Mesendoderm (in vitro differentiated cells): ENCODE results near the gene FAM120A.

ENCODE experiments used
- DNase-seq: peaks from one replicate; pipeline ENCODE4 v3.0.0; 2013
- H2AK5ac ChIP-seq: 2 replicates; pipeline ENCODE4 v1.6.1; 2013; ENCODE audit warnings: low read length, inconsistent platforms
- H2BK120ac ChIP-seq: 2 replicates; pipeline ENCODE4 v1.6.1; 2013; ENCODE audit warnings: low read depth, mild to moderate bottlenecking, low read length, moderate library complexity, mixed read lengths
- H2BK15ac ChIP-seq: replicated peaks from 2 replicates; pipeline ENCODE4 v1.6.1; 2013; ENCODE audit warnings: low read depth, mild to moderate bottlenecking, moderate library complexity
- H2BK5ac ChIP-seq: 2 replicates; pipeline ENCODE4 v1.6.1; 2013; ENCODE audit warnings: low read length, inconsistent platforms
- H3K18ac ChIP-seq: 2 replicates; pipeline ENCODE4 v1.6.1; 2013; ENCODE audit warnings: mild to moderate bottlenecking, low read length, mixed read lengths
- H3K23ac ChIP-seq: one replicate; pipeline ENCODE4 v1.6.1; 2013; ENCODE audit warnings: low read length
- H3K27ac ChIP-seq: 2 replicates; pipeline ENCODE4 v1.5.1; 2013; ENCODE audit warnings: low read depth, mild to moderate bottlenecking, inconsistent platforms, low read length, moderate library complexity
- H3K27me3 ChIP-seq: 2 replicates; pipeline ENCODE4 v1.6.1; 2013; ENCODE audit warnings: low read length, control low read depth, mild to moderate bottlenecking, inconsistent platforms; ENCODE audit not compliant: insufficient read depth, poor library complexity
- H3K36me3 ChIP-seq: 2 replicates; pipeline ENCODE4 v1.6.1; 2013; ENCODE audit warnings: low read length, inconsistent platforms; ENCODE audit not compliant: control insufficient read depth, insufficient read depth
- H3K4ac ChIP-seq: one replicate; pipeline ENCODE4 v1.6.1; 2013; ENCODE audit warnings: low read depth, mild to moderate bottlenecking, low read length, moderate library complexity
- H3K4me1 ChIP-seq: 2 replicates; pipeline ENCODE4 v1.6.1; 2013; ENCODE audit warnings: low read depth, low read length, inconsistent platforms; ENCODE audit not compliant: control insufficient read depth
- H3K4me2 ChIP-seq: 2 replicates; pipeline ENCODE4 v1.6.1; 2013; ENCODE audit warnings: low read length
- H3K4me3 ChIP-seq: 2 replicates; pipeline ENCODE4 v1.5.1; 2013; ENCODE audit warnings: mild to moderate bottlenecking, low read length
- H3K56ac ChIP-seq: one replicate; pipeline ENCODE4 v1.6.1; 2013; ENCODE audit warnings: low read length
- H3K79me1 ChIP-seq: 2 replicates; pipeline ENCODE4 v1.6.1; 2013; ENCODE audit warnings: low read length, inconsistent platforms
- H3K79me2 ChIP-seq: 2 replicates; pipeline ENCODE4 v1.6.1; 2013; ENCODE audit warnings: mild to moderate bottlenecking, low read length; ENCODE audit not compliant: control insufficient read depth, insufficient read depth
- H3K9ac ChIP-seq: 2 replicates; pipeline ENCODE4 v1.6.1; 2013; ENCODE audit warnings: low read length, inconsistent platforms
- H4K5ac ChIP-seq: one replicate; pipeline ENCODE4 v1.6.1; 2013; ENCODE audit warnings: low read length
- H4K8ac ChIP-seq: one replicate; pipeline ENCODE4 v1.6.1; 2013; ENCODE audit warnings: low read depth, mild to moderate bottlenecking, control low read depth, low read length, moderate library complexity
- WGBS: extraction: QIAGEN DNeasy Blood & Tissue Kit; methylation state at CpG from one replicate; pipeline ENCODE4 v1.1.7; 2013; ENCODE audit warnings: low lambda C conversion rate, missing lambda C conversion rate; ENCODE audit not compliant: insufficient coverage; ENCODE audit errors: extremely low coverage; 5-methylcytosine and 5-hydroxymethylcytosine counted together

The FAM120A gene

GRCh38 chr9:93577078-93577974 lies 125.8 kb downstream of the FAM120A start:
- Histone ChIP-seq H4K8ac (peak overlapping the region; percentile 28), H2BK15ac (no peak overlapping the region), H3K18ac (peak overlapping the region; percentile 98), H3K4me2 (peak overlapping the region; percentile 72), H3K4me1 (peaks cover 5% of the 10 kb centered on the region), H3K79me1 (peaks cover 17% of the 10 kb centered on the region), H3K36me3 (no peaks in the 10 kb centered on the region), H3K4me3 (peak overlapping the region; percentile 15), H3K9ac (peak overlapping the region; percentile 73), H3K79me2 (peaks cover 2% of the 10 kb centered on the region), H3K56ac (peak overlapping the region; percentile 82), H4K5ac (no peak overlapping the region), H3K27ac (no peak overlapping the region), H3K23ac (no peak overlapping the region), H2AK5ac (no peak overlapping the region), H2BK5ac (no peak overlapping the region), H3K27me3 (no peaks in the 10 kb centered on the region), H2BK120ac (no peak overlapping the region), H3K4ac (peak overlapping the region; percentile 64)
- peak; percentile 33 for DNase-seq
- WGBS, result no CpG with 5 or more reads among the region's 74 CpGs

- no CpG with 5 or more reads among the region's 13 CpGs for WGBS
- Histone ChIP-seq H3K56ac (no peak overlapping the region), H2AK5ac (no peak overlapping the region), H3K18ac (no peak overlapping the region), H3K79me1 (peaks cover 17% of the 10 kb centered on the region), H3K27me3 (no peaks in the 10 kb centered on the region), H3K27ac (no peak overlapping the region), H3K4me3 (no peak overlapping the region), H3K36me3 (no peaks in the 10 kb centered on the region), H3K4me2 (peak overlapping the region; percentile 72), H3K4me1 (peaks cover 5% of the 10 kb centered on the region), H3K23ac (no peak overlapping the region), H2BK120ac (no peak overlapping the region), H3K9ac (peak overlapping the region; percentile 73), H3K4ac (no peak overlapping the region), H4K5ac (no peak overlapping the region), H3K79me2 (peaks cover 2% of the 10 kb centered on the region), H2BK5ac (no peak overlapping the region), H4K8ac (no peak overlapping the region), H2BK15ac (no peak overlapping the region)
- no peak for DNase-seq
These were observed 126.6 kb downstream of the FAM120A start for GRCh38 chr9:93577975-93578682.

GRCh38 chr9:93578844-93579243 lies 127.4 kb downstream of the FAM120A start:
- no peak overlapping the region for H2BK5ac ChIP-seq

GRCh38 chr9:93579711-93580516 lies 128.4 kb downstream of the FAM120A start:
- DNase-seq, result no peak
- peaks cover 5% of the 10 kb centered on the region for H3K4me1 ChIP-seq
- H2BK120ac ChIP-seq, result no peak overlapping the region
- no peaks in the 10 kb centered on the region for H3K27me3 ChIP-seq
- no peak overlapping the region for H3K18ac ChIP-seq
- H3K79me1 ChIP-seq, result peaks cover 17% of the 10 kb centered on the region
- no peaks in the 10 kb centered on the region for H3K36me3 ChIP-seq
- peak overlapping the region; percentile 25 for H3K56ac ChIP-seq
- no peak overlapping the region for H3K4me2 ChIP-seq
- H2AK5ac ChIP-seq, result no peak overlapping the region
- no peak overlapping the region for H2BK15ac ChIP-seq
- no peak overlapping the region for H3K9ac ChIP-seq
- peaks cover 2% of the 10 kb centered on the region for H3K79me2 ChIP-seq
- H2BK5ac ChIP-seq, result no peak overlapping the region
- H3K4me3 ChIP-seq, result no peak overlapping the region
- H3K27ac ChIP-seq, result no peak overlapping the region
- WGBS, result no CpG with 5 or more reads among the region's 20 CpGs
- H4K8ac ChIP-seq, result no peak overlapping the region
- no peak overlapping the region for H4K5ac ChIP-seq
- H3K23ac ChIP-seq, result no peak overlapping the region
- H3K4ac ChIP-seq, result no peak overlapping the region

More at GRCh38 chr9:93578844-93579243, 127.4 kb downstream of the FAM120A start:
- Histone ChIP-seq H4K8ac (no peak overlapping the region), H3K4me1 (peaks cover 5% of the 10 kb centered on the region), H3K4me3 (no peak overlapping the region), H2BK15ac (no peak overlapping the region), H3K4ac (no peak overlapping the region), H3K36me3 (no peaks in the 10 kb centered on the region), H3K27me3 (no peaks in the 10 kb centered on the region), H3K79me2 (peaks cover 2% of the 10 kb centered on the region), H4K5ac (no peak overlapping the region), H3K4me2 (no peak overlapping the region), H2AK5ac (no peak overlapping the region), H3K18ac (no peak overlapping the region), H3K9ac (no peak overlapping the region), H3K23ac (no peak overlapping the region), H3K56ac (no peak overlapping the region), H3K79me1 (peaks cover 17% of the 10 kb centered on the region), H2BK120ac (no peak overlapping the region), H3K27ac (no peak overlapping the region)
- DNase-seq, result no peak
- no CpG with 5 or more reads among the region's 5 CpGs for WGBS

GRCh38 chr9:93580654-93581380 lies 129.3 kb downstream of the FAM120A start:
- Histone ChIP-seq H3K9ac (no peak overlapping the region), H3K36me3 (no peaks in the 10 kb centered on the region), H3K27me3 (no peaks in the 10 kb centered on the region), H3K27ac (no peak overlapping the region), H3K18ac (no peak overlapping the region), H2BK120ac (no peak overlapping the region), H3K4ac (no peak overlapping the region), H3K56ac (peak overlapping the region; percentile 10), H3K4me2 (no peak overlapping the region), H4K5ac (no peak overlapping the region), H3K23ac (no peak overlapping the region), H4K8ac (no peak overlapping the region), H3K4me3 (no peak overlapping the region), H3K79me1 (peaks cover 22% of the 10 kb centered on the region), H3K79me2 (peaks cover 2% of the 10 kb centered on the region), H2AK5ac (no peak overlapping the region), H2BK15ac (no peak overlapping the region), H2BK5ac (no peak overlapping the region), H3K4me1 (no peaks in the 10 kb centered on the region)
- DNase-seq, result no peak
- no CpG with 5 or more reads among the region's 10 CpGs for WGBS
